Embryonic facial prominence (tissue), 1 donor: ENCODE results near the gene CD44.

Experiments
- DNase-seq: peaks from one replicate; pipeline ENCODE4 v3.0.0-alpha.2; 2016; ENCODE audit errors: extremely low spot score

Gene CD44

DNA sequence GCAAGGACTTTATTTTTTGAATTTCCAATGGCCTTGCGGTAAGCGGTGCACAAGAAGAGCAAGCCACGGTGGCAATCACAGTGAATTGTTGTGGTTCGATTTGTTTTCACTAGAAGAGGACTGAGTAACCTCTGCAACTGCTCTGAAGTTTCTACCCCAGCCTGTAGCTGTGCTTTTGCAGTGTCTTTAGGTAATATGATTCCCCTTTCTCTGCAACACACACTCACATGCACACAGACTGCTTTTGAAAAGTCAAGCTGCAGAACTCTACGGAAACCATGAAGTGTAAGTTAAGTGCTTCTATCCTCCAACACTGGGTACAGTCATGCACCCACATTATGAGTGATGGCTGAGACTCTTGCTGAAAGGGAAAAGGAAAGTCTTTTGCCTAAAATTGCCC lies 38.4 kb downstream of the CD44 start:
- DNase-seq, result no peak

DNA sequence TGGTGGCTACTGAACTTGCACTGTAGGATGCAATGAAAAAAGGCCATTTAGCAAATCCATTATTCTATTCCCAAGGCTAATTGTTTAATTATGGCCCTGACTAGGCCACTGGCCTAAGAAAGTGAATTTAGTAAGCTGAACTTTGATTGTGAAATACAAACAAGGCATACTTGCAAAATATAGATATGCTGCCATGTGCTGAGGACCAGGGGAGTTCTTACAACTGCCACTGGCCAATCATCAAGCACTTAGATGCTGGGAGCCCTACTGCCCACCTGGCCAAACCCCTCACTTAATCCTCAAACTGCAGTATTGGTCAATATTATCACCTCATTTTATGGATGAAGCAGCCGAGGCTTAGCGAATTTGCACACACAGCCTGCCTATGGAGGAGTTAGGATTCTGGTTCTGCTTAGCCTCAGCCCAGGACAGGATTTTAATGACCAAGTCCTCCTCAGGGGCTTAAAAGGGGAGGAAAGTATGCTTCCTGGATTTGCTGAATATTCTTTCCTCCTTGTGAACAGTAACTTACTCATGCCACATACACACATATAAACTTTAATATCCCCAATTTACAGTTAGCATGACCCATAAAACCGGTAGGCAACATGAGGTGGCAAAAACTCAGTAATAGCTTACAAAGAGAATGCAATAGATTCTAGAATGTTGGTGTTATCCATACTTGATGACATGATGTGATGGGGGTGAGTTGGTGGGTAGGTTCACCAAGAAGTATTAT lies 39.3 kb downstream of the CD44 start:
- DNase-seq, result no peak

DNA sequence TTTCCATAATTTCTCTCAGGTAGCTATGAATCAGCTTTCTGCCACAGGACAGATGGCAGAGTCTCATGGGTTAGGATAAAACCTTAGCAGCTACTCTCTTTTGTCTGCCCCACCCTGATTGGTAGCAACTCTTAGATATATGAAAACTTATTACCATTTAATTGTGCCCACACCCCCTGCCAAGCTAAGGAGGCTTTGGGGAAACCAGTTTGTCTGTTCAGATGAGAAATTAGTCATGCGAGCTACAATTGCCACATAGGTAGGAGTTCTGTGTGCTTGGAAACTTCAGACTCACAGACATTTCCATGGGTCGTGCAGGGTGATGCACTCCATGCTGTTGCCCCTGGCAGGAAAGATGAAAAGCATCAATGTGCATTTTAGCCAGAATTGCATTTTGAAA lies 39.9 kb downstream of the CD44 start:
- DNase-seq, result no peak

DNA sequence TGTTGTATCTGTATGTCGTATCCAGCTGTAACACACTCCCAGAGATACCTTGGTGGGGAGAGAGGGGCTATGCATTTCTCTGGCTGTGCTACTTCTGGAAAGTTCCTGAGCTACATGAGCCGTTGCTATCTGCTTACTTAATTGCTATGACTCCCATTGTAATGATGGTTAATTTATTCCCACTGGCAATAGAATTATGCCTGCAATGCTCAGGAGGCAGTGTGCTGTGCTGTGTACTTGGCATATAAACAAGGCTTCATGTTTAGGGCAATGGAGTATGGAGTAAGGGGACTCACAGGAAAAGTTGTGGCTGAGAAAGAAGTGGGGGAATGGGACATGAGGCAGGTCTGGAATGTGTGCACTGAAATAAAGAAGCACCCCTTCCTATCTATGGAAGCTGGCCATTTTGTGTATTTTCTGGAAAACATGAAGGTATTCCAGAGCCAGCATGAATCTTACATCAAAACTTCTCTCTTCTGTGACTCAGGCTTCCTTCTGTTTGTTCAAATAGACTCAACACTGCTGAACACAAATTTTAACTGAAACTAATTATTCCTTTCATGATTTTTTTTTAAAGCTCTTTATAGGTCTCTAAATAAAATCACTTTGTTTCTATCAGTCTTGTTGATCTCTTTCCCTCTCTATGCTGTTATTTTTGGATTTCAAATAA lies 40.6 kb downstream of the CD44 start:
- DNase-seq, result no peak

DNA sequence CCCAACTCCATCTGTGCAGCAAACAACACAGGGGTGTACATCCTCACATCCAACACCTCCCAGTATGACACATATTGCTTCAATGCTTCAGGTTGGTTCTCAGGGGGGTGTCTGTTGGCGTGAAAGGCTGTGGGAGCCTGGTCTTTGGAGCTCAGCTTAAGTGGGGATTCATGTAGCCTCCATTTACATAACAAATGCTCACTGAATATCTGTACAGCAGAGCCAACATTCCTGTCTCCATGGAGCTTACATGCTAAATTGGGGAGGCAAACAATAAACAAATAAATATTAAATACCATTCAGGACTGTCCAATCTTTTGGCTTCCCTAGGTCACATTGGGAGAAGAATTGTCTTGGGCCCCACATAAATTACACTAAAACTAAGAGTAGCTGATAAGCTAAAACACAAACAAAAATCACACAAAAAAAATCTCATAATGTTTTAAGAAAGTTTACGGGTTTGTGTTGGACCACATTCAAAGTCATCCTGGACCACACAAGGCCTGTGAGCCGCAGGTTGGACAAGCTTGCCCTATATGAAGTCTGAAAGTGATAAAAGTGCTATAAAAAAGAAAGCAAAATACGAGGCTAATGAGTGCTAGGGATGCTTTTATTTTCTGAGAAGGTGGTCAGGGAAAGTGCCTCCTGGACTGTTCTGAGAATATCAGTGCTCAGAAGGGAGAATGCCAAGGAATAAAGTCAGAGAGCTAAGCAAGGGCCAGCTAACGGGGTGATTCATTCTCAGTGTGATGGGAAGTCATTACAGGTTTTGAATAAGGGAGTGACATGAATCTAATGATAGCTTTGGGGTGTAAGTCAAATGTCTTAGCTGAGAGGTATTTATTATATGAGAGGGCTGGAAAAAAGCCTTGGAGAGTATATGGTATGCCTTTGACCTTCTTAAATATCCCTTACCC lies 41.6 kb downstream of the CD44 start:
- DNase-seq, result no peak

DNA sequence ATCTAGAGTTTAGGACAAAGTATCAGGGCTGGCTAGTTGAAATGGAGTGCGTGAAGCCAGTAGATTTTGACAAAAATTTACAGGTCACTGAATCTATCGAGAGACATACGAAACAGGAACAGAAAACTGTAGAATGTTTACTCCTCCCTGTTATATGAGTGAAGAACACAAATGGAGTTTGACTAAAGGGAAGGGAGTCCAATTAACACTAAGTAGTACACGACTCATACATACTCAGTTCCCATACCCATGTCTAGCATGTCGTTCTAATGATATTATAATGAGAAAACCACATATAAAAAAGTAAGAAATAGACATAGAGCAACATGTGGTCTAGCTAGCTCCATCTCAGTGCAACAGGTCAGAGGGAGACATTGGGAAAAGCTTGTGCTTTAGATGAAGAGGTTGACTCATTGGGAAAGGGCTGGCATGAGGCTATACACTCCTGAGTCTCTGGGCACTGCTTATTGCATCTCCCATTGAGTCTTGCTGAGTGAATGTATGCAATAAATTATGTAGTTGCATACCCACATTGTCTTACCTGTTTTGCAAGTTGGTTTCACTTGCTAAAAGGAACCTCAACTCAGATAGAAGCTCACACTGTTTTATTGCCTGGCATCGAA lies 43.5 kb downstream of the CD44 start:
- no peak for DNase-seq

DNA sequence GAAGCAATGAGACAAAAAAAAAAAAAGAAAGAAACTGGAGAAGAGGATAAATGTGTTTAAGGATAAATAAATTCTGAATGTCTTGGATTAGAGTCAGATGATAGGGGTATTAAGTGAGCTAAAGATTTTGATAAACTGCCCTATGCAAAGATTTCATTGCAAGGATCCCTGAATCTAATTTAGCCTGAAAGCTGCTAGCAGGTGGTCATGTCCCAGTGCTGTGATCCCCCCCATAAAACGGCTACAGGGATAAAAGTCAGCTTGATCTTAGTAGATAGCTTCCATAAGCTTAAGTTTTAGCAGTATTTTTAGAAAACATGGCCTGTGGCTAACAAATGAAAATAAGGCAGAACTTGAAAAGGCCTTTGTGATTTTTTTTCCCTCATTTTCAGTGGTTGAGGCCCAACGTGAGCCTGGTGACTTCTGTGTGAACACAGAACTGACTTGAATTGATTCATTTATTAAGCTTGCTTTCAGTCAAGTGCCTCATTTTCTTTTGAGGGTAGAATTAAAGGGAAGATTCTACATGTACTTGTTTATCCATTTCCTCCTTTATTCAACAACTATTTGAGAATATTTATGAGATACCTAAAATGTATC lies 44.5 kb downstream of the CD44 start:
- no peak for DNase-seq

DNA sequence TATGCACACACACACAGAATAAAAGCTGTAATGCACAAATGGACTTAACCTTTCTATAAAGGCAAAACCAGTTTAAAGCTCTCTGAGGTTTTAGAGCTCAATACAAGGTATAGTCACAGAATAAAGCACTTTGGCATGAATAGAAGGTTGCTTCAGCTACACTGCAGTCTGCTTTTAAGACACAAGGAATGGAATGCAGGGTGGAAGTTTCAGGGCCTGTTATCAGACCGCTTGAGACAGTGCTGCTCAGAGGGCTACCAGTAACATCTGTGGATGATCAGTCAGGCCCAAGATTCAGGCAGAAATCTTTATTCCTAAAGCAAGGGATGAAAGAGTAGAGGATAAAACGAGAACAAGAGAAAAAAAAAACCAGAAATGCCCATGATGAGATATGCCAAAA lies 46.7 kb downstream of the CD44 start:
- no peak for DNase-seq

DNA sequence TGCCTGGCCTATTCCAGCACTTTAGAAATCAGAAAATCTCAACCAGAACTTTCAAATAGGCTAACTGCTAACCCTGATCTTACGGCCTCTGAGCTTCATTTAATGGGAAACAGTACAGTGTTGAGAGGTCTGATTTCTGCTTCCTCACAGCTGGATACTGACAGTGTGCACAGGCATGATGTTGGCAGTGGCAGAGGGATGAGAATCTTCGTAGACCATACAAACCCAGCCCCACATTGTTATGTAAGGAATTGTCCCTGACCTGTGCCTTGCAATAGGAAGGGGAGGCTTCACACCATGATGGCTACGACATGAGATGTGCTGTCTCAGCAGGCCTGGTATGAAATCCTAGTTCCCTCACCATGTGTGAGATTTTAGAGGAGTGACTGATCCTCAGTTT lies 49.0 kb downstream of the CD44 start:
- DNase-seq, result no peak

DNA sequence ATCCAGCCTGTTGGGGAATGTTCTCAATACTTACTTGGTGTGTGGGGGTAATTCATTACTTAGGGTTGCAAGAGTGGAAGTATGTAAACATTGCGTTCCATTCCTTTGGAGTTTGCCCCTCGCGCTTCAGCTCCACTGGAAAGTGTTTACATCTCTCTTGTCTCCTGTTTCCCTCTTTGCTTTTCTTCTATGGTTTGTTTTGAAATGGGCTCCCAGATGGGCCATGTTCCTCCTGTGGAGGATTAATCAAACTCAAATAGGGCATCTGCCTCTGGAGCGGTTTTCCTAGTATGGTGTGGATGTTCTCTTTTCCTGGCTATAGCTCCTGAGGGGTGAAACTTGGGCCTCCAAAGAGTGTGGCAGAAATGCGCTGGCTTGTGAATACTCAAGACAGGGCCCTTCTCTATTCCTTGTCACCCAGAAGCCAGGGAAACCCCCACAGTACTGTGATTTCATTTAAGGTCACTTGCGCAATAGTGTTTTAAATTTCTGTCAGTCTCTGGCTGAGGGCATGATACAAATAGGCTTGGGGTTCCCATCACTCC lies 51.9 kb downstream of the CD44 start:
- no peak for DNase-seq

DNA sequence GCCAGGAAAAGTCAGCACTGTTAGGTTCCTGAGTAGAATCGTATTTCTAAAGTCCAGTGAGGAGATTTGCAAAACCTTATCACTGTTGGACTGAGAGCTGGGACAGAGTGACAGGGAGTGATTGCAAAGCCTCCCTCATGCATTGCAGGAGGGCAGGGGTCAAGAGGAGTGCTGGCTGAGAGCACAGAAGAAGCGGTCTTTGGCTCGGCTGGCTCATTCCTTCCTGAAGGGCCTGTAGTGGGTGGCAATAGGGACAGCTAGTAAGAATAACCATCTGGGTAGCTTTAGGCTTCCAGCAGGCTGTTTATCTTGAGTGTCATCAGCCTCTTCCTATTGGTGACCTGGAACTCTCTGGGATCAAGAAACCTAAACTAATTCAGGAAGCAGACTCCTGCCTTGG lies 53.4 kb downstream of the CD44 start:
- no peak for DNase-seq

DNA sequence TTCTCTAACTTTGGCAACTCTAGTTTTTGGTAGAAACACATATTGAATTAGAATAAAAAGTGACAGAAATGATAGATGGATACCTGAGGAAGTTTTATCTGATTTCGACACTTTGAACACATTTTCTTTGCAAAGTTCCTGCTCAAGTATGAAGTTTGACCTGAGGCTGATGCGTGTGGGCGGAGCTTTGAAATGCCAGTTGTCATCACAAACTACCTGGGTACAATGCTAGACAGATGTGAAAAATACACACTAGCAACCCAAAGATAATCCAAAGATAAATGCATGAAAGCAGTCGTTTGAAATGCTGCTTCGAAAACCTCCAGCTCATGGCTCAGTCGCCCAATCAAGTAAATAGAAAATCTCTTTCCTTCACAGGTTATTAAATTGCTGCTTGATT lies 54.8 kb downstream of the CD44 start:
- DNase-seq, result no peak

DNA sequence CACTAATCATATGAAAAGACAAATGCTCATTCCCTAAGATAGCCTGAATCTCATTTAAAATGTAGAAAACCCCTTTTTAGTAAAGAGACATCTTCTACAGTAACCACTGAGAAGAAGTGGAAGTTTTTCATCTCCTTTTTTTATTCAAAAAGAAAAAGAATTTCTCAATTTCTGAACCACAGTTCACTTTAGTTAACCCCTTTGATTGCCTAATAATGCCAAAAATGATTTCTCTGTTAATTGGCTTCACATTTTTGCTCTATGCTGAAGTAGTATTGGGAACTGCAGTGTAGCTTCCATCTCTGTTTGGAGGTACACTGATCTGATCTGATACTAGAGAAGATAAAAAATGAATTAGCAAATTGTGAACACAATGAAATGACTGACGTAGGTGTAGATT lies 58.3 kb downstream of the CD44 start:
- DNase-seq, result no peak

DNA sequence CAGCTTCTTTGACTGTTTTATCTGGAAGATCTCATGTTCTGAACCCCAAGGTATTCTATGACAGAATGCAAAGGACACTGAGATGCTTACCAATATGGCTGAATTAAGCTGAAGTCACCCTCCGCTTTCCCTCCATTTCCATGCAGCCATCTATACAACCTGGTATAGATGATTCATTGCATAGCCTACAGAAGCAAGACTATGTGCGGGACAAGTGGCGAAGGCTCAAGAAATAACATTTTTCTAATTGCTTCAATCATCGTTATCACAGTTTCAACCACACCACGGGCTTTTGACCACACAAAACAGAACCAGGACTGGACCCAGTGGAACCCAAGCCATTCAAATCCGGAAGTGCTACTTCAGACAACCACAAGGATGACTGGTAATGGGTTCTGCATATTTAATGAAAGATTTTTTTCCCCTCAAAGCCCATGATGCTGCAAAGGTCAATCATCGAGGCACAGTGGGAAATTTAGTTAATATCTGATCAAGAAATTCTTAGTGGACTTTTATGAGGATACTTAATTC lies 61.9 kb downstream of the CD44 start:
- DNase-seq, result no peak

DNA sequence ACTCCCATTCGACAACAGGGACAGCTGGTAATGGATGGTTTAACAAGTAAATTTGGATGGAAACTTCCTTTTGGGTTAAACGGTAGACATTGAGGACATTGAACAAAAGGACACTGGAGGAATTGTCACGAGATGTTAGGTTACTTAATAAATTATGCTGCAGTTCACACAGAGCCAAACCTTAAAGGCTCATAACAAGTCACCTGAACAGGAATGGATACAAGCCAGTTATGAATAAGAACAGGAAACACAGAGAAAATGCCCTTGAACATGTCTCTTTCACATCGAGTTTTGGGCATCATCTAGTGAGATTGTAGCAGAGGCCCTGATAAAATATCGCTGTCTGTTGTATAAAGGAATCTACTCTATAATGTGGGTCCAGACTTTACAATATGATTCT lies 65.6 kb downstream of the CD44 start:
- DNase-seq, result no peak

DNA sequence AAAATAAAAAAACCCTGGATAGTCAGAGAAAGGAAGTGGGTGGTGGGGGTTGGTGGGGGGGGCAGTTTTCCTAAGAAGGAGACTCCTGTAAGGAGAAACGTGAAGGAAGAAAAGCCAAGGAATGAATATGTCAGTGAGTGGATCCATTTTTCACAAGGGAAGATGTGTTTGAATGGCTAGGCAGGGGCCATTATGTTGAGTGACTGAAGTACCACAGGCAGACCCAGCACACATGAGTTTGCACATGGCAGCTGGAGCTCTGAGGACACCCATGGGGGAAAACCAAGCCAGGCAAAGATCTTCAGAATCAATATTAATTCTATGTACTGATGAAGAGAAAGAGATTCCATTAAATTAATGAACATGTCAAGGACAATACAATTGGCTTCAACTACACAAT lies 67.6 kb downstream of the CD44 start:
- DNase-seq, result no peak

DNA sequence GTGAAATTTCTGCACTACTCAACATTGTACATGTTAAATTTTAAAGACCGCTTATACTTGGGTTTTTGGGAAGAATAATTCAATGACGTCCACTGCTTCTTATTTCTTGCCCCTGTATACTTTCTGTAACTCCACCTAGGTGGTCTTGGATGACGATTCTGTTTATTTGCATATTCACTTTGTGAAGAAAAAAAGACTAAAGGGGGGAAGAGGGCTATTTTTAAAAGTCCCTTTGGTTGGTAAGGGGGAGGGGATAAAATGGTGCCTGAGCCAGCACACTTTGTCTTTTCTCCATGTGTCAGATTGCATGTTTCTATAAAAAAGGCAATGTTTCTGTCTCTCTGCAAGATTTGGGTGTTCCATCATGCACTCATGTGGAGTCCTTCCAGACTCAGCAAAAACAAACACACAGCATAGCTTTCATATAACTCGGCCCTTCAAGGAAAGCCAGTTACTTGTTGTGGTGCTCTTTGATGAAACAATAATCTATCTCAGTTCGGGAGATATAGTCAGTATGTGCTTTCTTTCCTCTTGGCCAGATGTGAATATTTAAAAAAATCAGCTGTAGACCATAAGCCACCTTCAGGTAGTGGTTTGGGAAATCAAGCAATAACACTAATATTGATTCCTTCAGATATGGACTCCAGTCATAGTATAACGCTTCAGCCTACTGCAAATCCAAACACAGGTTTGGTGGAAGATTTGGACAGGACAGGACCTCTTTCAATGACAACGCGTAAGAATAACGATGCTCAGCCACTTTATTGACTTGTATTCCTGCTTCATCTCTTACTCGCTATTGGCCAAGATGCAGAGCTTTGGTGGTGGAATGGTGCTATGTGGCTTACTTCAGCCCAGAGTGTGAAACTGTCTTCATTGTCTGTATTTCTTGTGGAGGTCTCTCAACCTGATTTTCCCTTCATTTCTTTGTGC lies 68.8 kb downstream of the CD44 start:
- no peak for DNase-seq

DNA sequence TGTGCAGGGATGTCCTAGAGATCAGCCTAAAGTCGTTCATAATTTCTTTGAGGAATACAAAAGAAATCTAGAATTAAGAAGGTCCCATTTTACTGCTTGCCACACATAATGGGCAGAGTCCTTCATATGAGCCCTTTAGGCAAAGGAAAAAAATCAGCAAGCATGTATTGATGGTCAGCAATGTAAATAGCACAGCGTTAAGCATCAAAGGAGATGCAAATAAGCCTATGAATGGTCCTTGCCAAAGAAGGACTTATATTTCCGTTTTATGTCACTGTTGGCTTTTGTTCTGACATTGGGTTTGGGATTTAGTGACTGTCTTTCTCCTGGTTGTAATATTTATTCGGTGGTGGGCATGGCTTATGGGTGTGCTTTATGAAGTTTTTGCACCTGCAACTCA lies 69.8 kb downstream of the CD44 start:
- no peak for DNase-seq

DNA sequence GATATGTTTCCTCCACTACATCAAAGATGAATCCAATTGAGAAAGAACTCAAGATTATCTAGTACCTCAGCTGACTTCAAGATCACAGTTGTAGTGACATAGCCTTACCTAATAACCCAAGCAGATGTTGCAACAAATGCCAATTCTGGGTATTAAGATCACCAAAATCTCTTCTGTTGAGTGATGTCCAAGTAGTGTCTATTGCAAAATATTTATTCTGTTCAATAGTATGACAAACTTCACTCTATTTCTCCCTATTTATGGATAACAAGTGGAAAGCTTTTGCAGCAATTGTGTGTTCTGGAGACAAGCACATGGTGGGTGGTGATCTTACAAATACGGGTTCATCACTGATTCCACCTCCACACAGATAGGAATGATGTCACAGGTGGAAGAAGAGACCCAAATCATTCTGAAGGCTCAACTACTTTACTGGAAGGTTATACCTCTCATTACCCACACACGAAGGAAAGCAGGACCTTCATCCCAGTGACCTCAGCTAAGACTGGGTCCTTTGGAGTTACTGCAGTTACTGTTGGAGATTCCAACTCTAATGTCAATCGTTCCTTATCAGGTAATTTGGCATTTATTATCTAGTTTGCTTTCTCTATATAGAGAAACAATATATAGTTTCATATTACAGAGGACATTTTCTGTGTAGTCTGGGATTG lies 72.0 kb downstream of the CD44 start:
- DNase-seq, result no peak

DNA sequence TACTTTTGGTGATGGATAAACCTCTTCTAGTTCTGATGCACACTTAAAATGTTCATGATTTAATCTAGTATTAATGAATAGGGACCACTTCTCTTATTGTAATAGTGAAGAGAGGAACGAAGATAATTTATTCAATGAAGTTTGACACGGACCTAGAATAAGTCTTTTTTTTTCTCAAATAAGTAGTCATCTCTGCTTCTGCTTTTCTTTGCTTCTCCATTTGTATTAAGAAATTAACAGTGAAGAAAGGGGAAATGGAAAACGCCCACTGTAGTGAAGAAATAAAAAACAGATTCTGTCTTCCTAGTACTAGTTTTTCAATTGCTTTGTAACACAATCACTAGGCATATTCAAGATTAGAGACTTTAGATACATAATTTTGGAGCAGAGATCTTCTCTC lies 73.0 kb downstream of the CD44 start:
- DNase-seq, result no peak
